ENCODE data around the gene DNASE2. TPM values are rescaled to one million over a fixed set of nuclear protein-coding genes. Genes with fewer than 3 reads are reported as not detected.
"Not testable (repeated sequence)": the region's sequence is repeated elsewhere in the genome, so short reads cannot be mapped to it uniquely, and the experiment has no call there.

DNASE2 gene
- total RNA-seq, 1 donor from 2014 or later: 23.6 TPM

GRCh38 chr19:12921047-12921446 lies 39.8 kb upstream of the DNASE2 start:
- TF ChIP-seq CTCF (IDR thresholded peaks at IDR 0.05) (no peak), POLR2AphosphoS5 (IDR thresholded peaks at IDR 0.05; ENCODE audit: insufficient read depth in 1 of 2, low read depth in 1 of 2) (no peak), POLR2A (IDR thresholded peaks at IDR 0.05) (no peak)
- Histone ChIP-seq H3K4me1 (peaks cover 6% of the 10 kb centered on the region), H3K27me3 (no peaks in the 10 kb centered on the region), H3K27ac (no peak overlapping the region), H3K4me3 (no peak overlapping the region), H3K36me3 (peaks cover 8 to 38% of the 10 kb centered on the region in 2 donors), H3K9me3 (no peaks in the 10 kb centered on the region)
- intact Hi-C loops (cut with DNase I): no loop called here
- no peak for DNase-seq (ENCODE audit: extremely low spot score in 2 of 2)

GRCh38 chr19:12918253-12918652 lies 37.0 kb upstream of the DNASE2 start:
- H3K27me3 ChIP-seq: no peaks in the 10 kb centered on the region
- H3K27ac ChIP-seq: no peak overlapping the region
- H3K9me3 ChIP-seq: no peaks in the 10 kb centered on the region
- no peak overlapping the region for H3K4me3 ChIP-seq
- H3K4me1 ChIP-seq: peaks cover 19% of the 10 kb centered on the region
- H3K36me3 ChIP-seq: peaks cover 0 to 10% of the 10 kb centered on the region in 2 donors
- TF ChIP-seq POLR2A (IDR thresholded peaks at IDR 0.05): no peak
- TF ChIP-seq POLR2AphosphoS5 (IDR thresholded peaks at IDR 0.05; ENCODE audit: insufficient read depth in 1 of 2, low read depth in 1 of 2): no peak
- no peak for TF ChIP-seq CTCF (IDR thresholded peaks at IDR 0.05)
- DNase-seq (ENCODE audit: extremely low spot score in 2 of 2): no peak
- intact Hi-C loops (cut with DNase I): no loop called here

GRCh38 chr19:12915860-12916259 lies 34.6 kb upstream of the DNASE2 start:
- peaks cover 34% of the 10 kb centered on the region for H3K4me1 ChIP-seq
- H3K27me3 ChIP-seq; DNase-seq (ENCODE audit: extremely low spot score in 2 of 2); H3K36me3 ChIP-seq; H3K27ac ChIP-seq; H3K9me3 ChIP-seq; H3K4me3 ChIP-seq; intact Hi-C loops (cut with DNase I): not testable (repeated sequence)

GRCh38 chr19:12913851-12914690 lies 32.8 kb upstream of the DNASE2 start:
- no peak for TF ChIP-seq CTCF (IDR thresholded peaks at IDR 0.05)
- TF ChIP-seq POLR2A (IDR thresholded peaks at IDR 0.05): no peak
- no peak for TF ChIP-seq POLR2AphosphoS5 (IDR thresholded peaks at IDR 0.05; ENCODE audit: insufficient read depth in 1 of 2, low read depth in 1 of 2)
- Histone ChIP-seq H3K27ac (peak overlapping the region; percentile 69), H3K4me3 (no peak overlapping the region)

GRCh38 chr19:12913011-12913561 lies 31.8 kb upstream of the DNASE2 start:
- TF ChIP-seq POLR2AphosphoS5 (IDR thresholded peaks at IDR 0.05; ENCODE audit: insufficient read depth in 1 of 2, low read depth in 1 of 2) (peak; percentile 17 to 66), POLR2A (IDR thresholded peaks at IDR 0.05) (no peak)

More at GRCh38 chr19:12913851-12914690, 32.8 kb upstream of the DNASE2 start:
- H3K36me3 ChIP-seq: no peaks in the 10 kb centered on the region
- peaks cover 33% of the 10 kb centered on the region for H3K4me1 ChIP-seq
- intact Hi-C loops (cut with DNase I): no loop called here
- H3K27me3 ChIP-seq: no peaks in the 10 kb centered on the region
- DNase-seq (ENCODE audit: extremely low spot score in 2 of 2): no peak
- no peaks in the 10 kb centered on the region for H3K9me3 ChIP-seq

GRCh38 chr19:12912571-12912970 lies 31.3 kb upstream of the DNASE2 start:
- H3K27me3 ChIP-seq: no peaks in the 10 kb centered on the region
- peak overlapping the region; percentile 69 for H3K27ac ChIP-seq
- no peak for DNase-seq (ENCODE audit: extremely low spot score in 2 of 2)
- H3K9me3 ChIP-seq: no peaks in the 10 kb centered on the region
- peak overlapping the region; percentile 27 to 30 for H3K4me3 ChIP-seq
- TF ChIP-seq CTCF (IDR thresholded peaks at IDR 0.05) (no peak), POLR2AphosphoS5 (IDR thresholded peaks at IDR 0.05; ENCODE audit: insufficient read depth in 1 of 2, low read depth in 1 of 2) (no peak), POLR2A (IDR thresholded peaks at IDR 0.05) (no peak)
- no peaks in the 10 kb centered on the region for H3K36me3 ChIP-seq
- H3K4me1 ChIP-seq: peaks cover 28% of the 10 kb centered on the region
- intact Hi-C loops (cut with DNase I): no loop called here

More at GRCh38 chr19:12913011-12913561, 31.8 kb upstream of the DNASE2 start:
- DNase-seq (ENCODE audit: extremely low spot score in 2 of 2): no peak
- Histone ChIP-seq H3K27me3 (no peaks in the 10 kb centered on the region), H3K9me3 (no peaks in the 10 kb centered on the region), H3K27ac (peak overlapping the region; percentile 69), H3K4me3 (peak overlapping the region; percentile 27 to 30), H3K4me1 (peaks cover 28% of the 10 kb centered on the region), H3K36me3 (no peaks in the 10 kb centered on the region)
- intact Hi-C loops (cut with DNase I): no loop called here

Measured in vagina (tissue), 2 donors.